HEK293 (cell line): ENCODE results near the gene TSPAN9.

Source experiments
- CTCF ChIA-PET: fragments of 350-600 bp; formaldehyde crosslinking; extraction: SDS; loops from one replicate; lab custom pipeline; 2021; ENCODE audit warnings: antibody characterized with exemption; lab: Yijun Ruan, JAX
- POLR2A ChIA-PET: fragments of 300-600 bp; formaldehyde crosslinking; extraction: SDS; loops from one replicate; lab custom pipeline; 2020; ENCODE audit warnings: antibody characterized with exemption, inconsistent platforms; lab: Yijun Ruan, JAX
- H3K27ac ChIP-seq: fragments of 200-500 bp; sonication (Bioruptor generic); 2 replicates; pipeline ENCODE4 v1.5.1; 2014; ENCODE audit warnings: low read depth, low read length, control low read depth, inconsistent platforms; ENCODE audit errors: extremely low read depth
- H3K36me3 ChIP-seq, 2 experiments: fragments of 200-500 bp in 1 of 2; sonication (Bioruptor generic) in 1 of 2; 1 replicate in 1 of 2; 2 replicates in 1 of 2; pipeline ENCODE4 v1.5.1; 2014 to 2017; ENCODE audit warnings: inconsistent platforms in 2 of 2, low read length in 2 of 2; ENCODE audit not compliant: control insufficient read depth in 2 of 2, insufficient read depth in 1 of 2
- H3K4me1 ChIP-seq: fragments of 200-500 bp; sonication (Bioruptor generic); 2 replicates; pipeline ENCODE4 v1.5.1; 2014; ENCODE audit warnings: mild to moderate bottlenecking, low read length, inconsistent platforms; ENCODE audit not compliant: control insufficient read depth, insufficient read depth
- H3K4me3 ChIP-seq: 2 replicates; pipeline ENCODE4 v1.5.1; 2011; ENCODE audit warnings: low read depth, mild to moderate bottlenecking, control low read depth, low read length, moderate library complexity
- H3K9me3 ChIP-seq: fragments of 200-500 bp; sonication (Bioruptor generic); 2 replicates; pipeline ENCODE4 v1.5.1; 2014; ENCODE audit warnings: low read depth, low read length, inconsistent platforms; ENCODE audit not compliant: control insufficient read depth, insufficient read depth
- KLF8 ChIP-seq: fragments of 450-650 bp; formaldehyde crosslinking; IDR thresholded peaks from 2 replicates; pipeline ENCODE4 v1.5.1; 2016; ENCODE audit warnings: missing biosample characterization, missing genetic modification characterization
- MZF1 ChIP-seq: fragments of 450-650 bp; formaldehyde crosslinking; IDR thresholded peaks from 2 replicates; pipeline ENCODE4 v1.5.1; 2017; ENCODE audit warnings: missing biosample characterization, missing genetic modification characterization, borderline replicate concordance
- SALL2 ChIP-seq: fragments of 450-650 bp; formaldehyde crosslinking; IDR thresholded peaks from 2 replicates; pipeline ENCODE4 v1.5.0; 2017; ENCODE audit warnings: missing biosample characterization, mild to moderate bottlenecking, missing genetic modification characterization, borderline replicate concordance
- SCRT2 ChIP-seq: fragments of 450-650 bp; formaldehyde crosslinking; IDR thresholded peaks from 2 replicates; pipeline ENCODE4 v1.5.1; 2016; ENCODE audit warnings: missing biosample characterization, missing genetic modification characterization
- SP3 ChIP-seq: fragments of 450-650 bp; formaldehyde crosslinking; IDR thresholded peaks from 2 replicates; pipeline ENCODE4 v1.5.1; 2016; ENCODE audit warnings: missing biosample characterization, missing genetic modification characterization
- WT1 ChIP-seq: fragments of 450-650 bp; formaldehyde crosslinking; IDR thresholded peaks from 2 replicates; pipeline ENCODE4 v1.5.1; 2016; ENCODE audit warnings: missing biosample characterization, missing genetic modification characterization
- ZBTB17 ChIP-seq: fragments of 450-650 bp; formaldehyde crosslinking; IDR thresholded peaks from 2 replicates; pipeline ENCODE4 v1.5.1; 2016; ENCODE audit warnings: missing biosample characterization, missing genetic modification characterization
- ZBTB26 ChIP-seq: fragments of 450-650 bp; formaldehyde crosslinking; optimal IDR thresholded peaks from 2 replicates; pipeline ENCODE3; 2016; ENCODE audit warnings: missing biosample characterization, mild to moderate bottlenecking, missing genetic modification characterization
- ZBTB48 ChIP-seq: fragments of 450-650 bp; formaldehyde crosslinking; IDR thresholded peaks from 2 replicates; pipeline ENCODE4 v1.5.1; 2016; ENCODE audit warnings: missing biosample characterization, missing genetic modification characterization
- ZFP3 ChIP-seq: fragments of 450-650 bp; formaldehyde crosslinking; IDR thresholded peaks from 2 replicates; pipeline ENCODE4 v1.5.1; 2016; ENCODE audit warnings: low read depth, missing biosample characterization, missing genetic modification characterization
- ZIC2 ChIP-seq: fragments of 450-650 bp; formaldehyde crosslinking; IDR thresholded peaks from 2 replicates; pipeline ENCODE4 v1.5.1; 2016; ENCODE audit warnings: missing biosample characterization, missing genetic modification characterization
- ZNF10 ChIP-seq: fragments of 450-650 bp; formaldehyde crosslinking; IDR thresholded peaks from 2 replicates; pipeline ENCODE4 v1.5.1; 2017; ENCODE audit warnings: missing biosample characterization, missing genetic modification characterization
- ZNF202 ChIP-seq: fragments of 450-650 bp; formaldehyde crosslinking; IDR thresholded peaks from 2 replicates; pipeline ENCODE4 v1.5.1; 2016; ENCODE audit warnings: missing biosample characterization, missing genetic modification characterization, borderline replicate concordance
- ZNF24 ChIP-seq: fragments of 450-650 bp; formaldehyde crosslinking; IDR thresholded peaks from 2 replicates; pipeline ENCODE4 v1.5.1; 2016; ENCODE audit warnings: missing biosample characterization, missing genetic modification characterization
- ZNF280D ChIP-seq: fragments of 450-650 bp; formaldehyde crosslinking; IDR thresholded peaks from 2 replicates; pipeline ENCODE4 v1.5.1; 2016; ENCODE audit warnings: missing biosample characterization, missing genetic modification characterization
- ZNF335 ChIP-seq: fragments of 450-650 bp; formaldehyde crosslinking; conservative IDR thresholded peaks from 2 replicates; pipeline ENCODE4 v1.5.1; 2016; ENCODE audit warnings: missing biosample characterization, missing genetic modification characterization
- ZNF518A ChIP-seq: fragments of 450-650 bp; formaldehyde crosslinking; conservative IDR thresholded peaks from 2 replicates; pipeline ENCODE4 v1.5.1; 2016; ENCODE audit warnings: low read depth, missing biosample characterization, missing genetic modification characterization
- ZNF558 ChIP-seq: fragments of 450-650 bp; formaldehyde crosslinking; IDR thresholded peaks from 2 replicates; pipeline ENCODE4 v1.5.1; 2016; ENCODE audit warnings: missing biosample characterization, missing genetic modification characterization
- ZNF571 ChIP-seq: fragments of 450-650 bp; formaldehyde crosslinking; IDR thresholded peaks from 2 replicates; pipeline ENCODE4 v1.5.0; 2017; ENCODE audit warnings: missing biosample characterization, missing genetic modification characterization
- ZNF629 ChIP-seq: fragments of 450-650 bp; formaldehyde crosslinking; IDR thresholded peaks from 2 replicates; pipeline ENCODE4 v1.5.1; 2017; ENCODE audit warnings: missing biosample characterization, missing genetic modification characterization
- ZNF843 ChIP-seq: fragments of 450-650 bp; formaldehyde crosslinking; IDR thresholded peaks from 2 replicates; pipeline ENCODE4 v1.5.1; 2016; ENCODE audit warnings: missing biosample characterization, missing genetic modification characterization
- ZSCAN30 ChIP-seq: fragments of 450-650 bp; IDR thresholded peaks from 2 replicates; pipeline ENCODE4 v1.5.1; 2018; ENCODE audit warnings: missing biosample characterization, mild to moderate bottlenecking, missing genetic modification characterization, moderate library complexity
- ZSCAN4 ChIP-seq: fragments of 450-650 bp; formaldehyde crosslinking; IDR thresholded peaks from 2 replicates; pipeline ENCODE4 v1.5.1; 2017; ENCODE audit warnings: missing biosample characterization, missing genetic modification characterization
- ZSCAN5A ChIP-seq: fragments of 450-650 bp; formaldehyde crosslinking; IDR thresholded peaks from 2 replicates; pipeline ENCODE4 v1.5.1; 2016; ENCODE audit warnings: missing biosample characterization, missing genetic modification characterization

TSPAN9 gene

GRCh38 chr12:3196488-3196887 lies 119.3 kb downstream of the TSPAN9 start:
- H3K36me3 ChIP-seq = no peaks in the 10 kb centered on the region
- no peaks in the 10 kb centered on the region for H3K9me3 ChIP-seq
- H3K27ac ChIP-seq = no peak overlapping the region
- CTCF ChIA-PET = interaction anchor here (0.5 to 1.2 kb wide), 4 partner anchors 12 to 123 kb away, joined by 3 to 4 read pairs (median 4); no protein-coding TSS in a partner anchor
- no peak overlapping the region for H3K4me3 ChIP-seq
- POLR2A ChIA-PET = no interaction called here
- no peak for TF ChIP-seq WT1 (tag by site-specific recombination)
- no peak for TF ChIP-seq ZNF518A (tag by site-specific recombination)
- no peak for TF ChIP-seq ZNF24
- TF ChIP-seq ZSCAN4 (tag by site-specific recombination) = no peak
- TF ChIP-seq SP3 = no peak
- no peak for TF ChIP-seq ZNF10 (tag by site-specific recombination)
- TF ChIP-seq ZBTB48 (tag by site-specific recombination) = no peak
- TF ChIP-seq ZNF202 (tag by site-specific recombination) = no peak
- TF ChIP-seq KLF8 (tag by site-specific recombination) = no peak
- no peak for TF ChIP-seq ZIC2
- TF ChIP-seq, all 188 proteins: peak for 0
- no peaks in the 10 kb centered on the region; the same call in 1 of the 2 replicates for H3K4me1 ChIP-seq

GRCh38 chr12:3197131-3197818 lies 120.1 kb downstream of the TSPAN9 start:
- POLR2A ChIA-PET = no interaction called here
- Histone ChIP-seq H3K4me1 (no peaks in the 10 kb centered on the region; the same call in 1 of the 2 replicates), H3K27ac (no peak overlapping the region), H3K36me3 (no peaks in the 10 kb centered on the region), H3K4me3 (no peak overlapping the region), H3K9me3 (no peaks in the 10 kb centered on the region)
- CTCF ChIA-PET = interaction anchor here (0.5 to 1.2 kb wide), 5 partner anchors 13 to 124 kb away, joined by 3 to 4 read pairs (median 4); no protein-coding TSS in a partner anchor
- TF ChIP-seq ZFP3 (tag by site-specific recombination) (no peak), ZNF335 (no peak), ZNF843 (tag by site-specific recombination) (no peak), ZNF558 (tag by site-specific recombination) (no peak), ZSCAN30 (tag by site-specific recombination) (no peak), ZBTB26 (tag by site-specific recombination) (no peak), SALL2 (tag by site-specific recombination) (no peak), ZNF571 (tag by site-specific recombination) (no peak), SCRT2 (tag by site-specific recombination) (no peak), ZSCAN5A (tag by site-specific recombination) (no peak), ZBTB17 (no peak), ZNF280D (no peak), MZF1 (no peak), ZNF629 (no peak)
